ENCODE results near the gene DLEU7.

The DLEU7 gene

GRCh38 chr13:50842251-50842989 lies 1.1 kb downstream of the DLEU7 start:
- DNase-seq = no peak

GRCh38 chr13:50841786-50842185 lies 1.7 kb downstream of the DLEU7 start:
- no peak for DNase-seq

- DNase-seq = no peak
Measured at GRCh38 chr13:50840284-50840683, 3.2 kb downstream of the DLEU7 start.

GRCh38 chr13:50839828-50840227 lies 3.7 kb downstream of the DLEU7 start:
- no peak for DNase-seq

GRCh38 chr13:50838701-50839100 lies 4.8 kb downstream of the DLEU7 start:
- no peak for DNase-seq

- DNase-seq = no peak
Measured at GRCh38 chr13:50838031-50838430, 5.5 kb downstream of the DLEU7 start.

GRCh38 chr13:50831512-50831911 lies 12.0 kb downstream of the DLEU7 start:
- no peak for DNase-seq

- no peak for DNase-seq
Measured at GRCh38 chr13:50829896-50830295, 13.6 kb downstream of the DLEU7 start.

GRCh38 chr13:50829226-50829625 lies 14.3 kb downstream of the DLEU7 start:
- DNase-seq = no peak

- no peak for DNase-seq
Measured at GRCh38 chr13:50826035-50826434, 17.5 kb downstream of the DLEU7 start.

- DNase-seq = no peak
Measured at GRCh38 chr13:50812242-50812641, 31.2 kb downstream of the DLEU7 start.

GRCh38 chr13:50810998-50811397 lies 32.5 kb downstream of the DLEU7 start:
- DNase-seq = no peak

GRCh38 chr13:50810468-50810867 lies 33.0 kb downstream of the DLEU7 start:
- no peak for DNase-seq

GRCh38 chr13:50809133-50810090 lies 34.1 kb downstream of the DLEU7 start:
- no peak for DNase-seq

GRCh38 chr13:50805805-50806204 lies 37.7 kb downstream of the DLEU7 start:
- no peak for DNase-seq

- peak; percentile 17 to 42 (median 29) for DNase-seq
Measured at GRCh38 chr13:50801087-50801931, 42.2 kb downstream of the DLEU7 start.

- no peak for DNase-seq
Measured at GRCh38 chr13:50800091-50800739, 43.3 kb downstream of the DLEU7 start.

GRCh38 chr13:50798923-50799322 lies 44.6 kb downstream of the DLEU7 start:
- no peak for DNase-seq

- DNase-seq = no peak
Measured at GRCh38 chr13:50797091-50797490, 46.4 kb downstream of the DLEU7 start.

GRCh38 chr13:50796463-50796862 lies 47.0 kb downstream of the DLEU7 start:
- DNase-seq = no peak

- DNase-seq = no peak
Measured at GRCh38 chr13:50794226-50794625, 49.3 kb downstream of the DLEU7 start.

- DNase-seq = no peak
Measured at GRCh38 chr13:50793026-50793425, 50.5 kb downstream of the DLEU7 start.

Measured in activated CD4-positive, CD25-positive, alpha-beta regulatory T cell (primary cell).